Epithelial cell of prostate (primary cell): ENCODE measurements around the gene BTG3.
A peak's percentile ranks its signal among the peaks of the same experiment; 100 is the strongest.

Source experiments
- DNase-seq: peaks from one replicate; pipeline ENCODE4 v3.0.0-alpha.2; 2011; ENCODE audit warnings: low read depth, low spot score
- H3K27ac ChIP-seq: fragments of 450-650 bp; 2 replicates; pipeline ENCODE4 v1.5.1; 2017; ENCODE audit warnings: mild to moderate bottlenecking

BTG3 gene, protein sequence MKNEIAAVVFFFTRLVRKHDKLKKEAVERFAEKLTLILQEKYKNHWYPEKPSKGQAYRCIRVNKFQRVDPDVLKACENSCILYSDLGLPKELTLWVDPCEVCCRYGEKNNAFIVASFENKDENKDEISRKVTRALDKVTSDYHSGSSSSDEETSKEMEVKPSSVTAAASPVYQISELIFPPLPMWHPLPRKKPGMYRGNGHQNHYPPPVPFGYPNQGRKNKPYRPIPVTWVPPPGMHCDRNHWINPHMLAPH

DNA sequence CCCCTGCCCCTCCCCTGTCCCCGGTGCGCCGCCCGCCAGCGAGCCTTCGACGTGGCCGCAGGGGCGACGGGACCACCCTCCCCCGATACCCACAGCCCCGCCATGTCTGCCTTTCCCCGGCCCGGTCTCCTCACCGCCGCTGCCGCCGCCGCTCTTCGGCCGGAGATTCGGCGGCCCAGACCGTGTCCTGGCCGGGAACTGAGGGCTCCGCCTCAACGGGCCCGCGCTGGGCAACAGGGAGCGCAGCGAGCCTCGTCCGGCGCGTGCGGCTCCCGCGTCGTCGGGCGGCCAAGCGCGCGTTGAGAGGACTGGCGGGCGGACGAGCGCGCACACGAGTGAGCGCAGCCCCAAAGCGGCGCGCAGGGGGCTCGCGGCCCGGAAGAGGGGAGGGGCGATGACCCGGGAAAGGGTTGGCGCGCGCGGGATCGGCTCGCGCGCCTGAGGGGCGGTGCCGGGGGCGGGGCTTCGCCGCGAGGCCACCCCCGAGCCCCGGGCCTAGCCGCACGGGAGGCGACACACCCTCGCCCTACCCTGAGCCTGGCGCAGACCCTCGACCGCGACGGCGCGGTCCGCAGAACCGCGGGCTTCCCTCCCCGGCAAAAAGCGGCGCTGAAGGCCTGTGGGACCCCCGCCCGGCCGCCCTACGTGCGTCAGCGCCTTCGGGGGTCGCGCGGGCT, at the start of gene BTG3:
Gene BTG3 (minus strand): TSS at position 337 of the 677 bp plus-strand sequence. CDS start 3,757 bp downstream, outside the sequence.
- no peak for DNase-seq
- peak within 1 kb of the TSS; percentile 73 for H3K27ac ChIP-seq

DNA sequence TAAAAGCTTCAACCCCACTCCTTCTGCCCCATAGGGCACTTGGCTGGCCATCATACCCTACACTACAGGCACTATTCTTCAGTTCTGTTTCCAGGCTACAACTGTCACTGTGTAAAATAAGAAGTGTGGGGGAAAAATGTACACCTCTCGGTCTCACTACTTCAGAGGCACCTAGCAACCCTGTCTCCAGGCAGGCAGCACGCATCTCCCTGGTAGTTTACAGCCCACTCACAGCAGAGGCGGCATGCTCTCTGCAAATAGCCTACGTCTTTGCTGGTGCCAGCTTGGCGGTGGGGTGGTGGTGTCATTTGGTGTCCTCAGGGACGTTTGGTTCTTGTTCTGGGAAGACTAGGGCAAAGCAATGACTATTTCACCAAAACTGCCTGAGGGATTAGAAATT, 48.2 kb upstream of the BTG3 start:
- no peak for DNase-seq
- H3K27ac ChIP-seq: no peak overlapping the region

DNA sequence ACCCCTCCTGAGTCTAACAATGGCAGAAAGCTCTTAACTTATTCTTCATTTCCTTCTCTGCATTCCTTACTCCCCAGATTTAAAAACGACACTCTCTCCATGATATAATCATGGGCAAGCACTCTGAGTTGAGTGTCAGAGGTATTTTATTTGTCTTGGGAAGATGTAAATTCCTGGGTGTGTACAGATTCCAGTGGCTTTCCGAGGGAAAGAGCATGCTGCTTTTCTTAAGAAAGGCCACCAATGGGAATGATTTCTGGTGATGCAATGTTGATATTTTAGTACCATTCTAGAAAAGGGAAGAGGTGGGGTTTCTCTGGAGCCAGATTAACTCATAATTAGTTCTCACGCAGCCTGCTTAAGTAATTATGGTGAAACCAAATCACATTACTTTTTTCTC, 47.8 kb upstream of the BTG3 start:
- peak; percentile 37 for DNase-seq
- no peak overlapping the region for H3K27ac ChIP-seq

DNA sequence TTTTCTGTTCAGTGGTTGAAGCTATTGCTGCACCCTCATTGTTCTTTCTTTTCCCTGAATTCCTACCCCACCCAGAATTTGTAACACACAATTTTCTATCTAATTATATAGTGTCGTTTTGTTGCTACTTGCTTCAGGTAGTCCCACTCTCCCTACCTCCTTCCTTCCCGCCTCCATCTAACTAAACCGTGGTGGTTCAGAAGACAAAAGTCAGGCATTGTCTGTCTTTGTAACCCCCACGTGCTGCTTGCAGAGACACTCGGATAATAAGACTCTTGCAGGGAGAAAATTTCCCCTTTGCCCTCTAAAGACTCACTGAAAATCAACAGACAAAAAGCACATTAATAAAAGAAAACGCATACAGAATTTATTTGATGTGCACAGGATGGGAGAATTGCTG, 46.2 kb upstream of the BTG3 start:
- no peak overlapping the region for H3K27ac ChIP-seq
- no peak for DNase-seq

DNA sequence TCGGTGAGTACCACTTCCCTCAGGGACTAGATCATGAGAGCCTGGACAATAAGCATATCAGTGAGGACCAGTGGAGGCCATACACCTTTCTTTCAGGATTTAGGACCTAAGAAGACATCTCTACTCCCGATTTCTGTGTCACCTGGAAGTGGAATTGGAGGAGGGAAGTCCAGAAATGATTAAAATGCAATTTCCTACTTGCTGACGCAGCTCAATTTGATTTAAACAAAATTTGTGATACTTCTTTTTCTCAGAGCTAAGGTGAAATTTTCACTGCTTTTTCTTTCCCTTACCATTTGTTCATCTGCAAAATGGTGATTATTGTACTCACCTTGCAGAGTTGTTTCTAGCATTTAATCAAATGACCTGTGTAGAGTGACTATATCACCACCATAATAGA, 38.8 kb upstream of the BTG3 start:
- no peak overlapping the region for H3K27ac ChIP-seq
- DNase-seq: no peak

DNA sequence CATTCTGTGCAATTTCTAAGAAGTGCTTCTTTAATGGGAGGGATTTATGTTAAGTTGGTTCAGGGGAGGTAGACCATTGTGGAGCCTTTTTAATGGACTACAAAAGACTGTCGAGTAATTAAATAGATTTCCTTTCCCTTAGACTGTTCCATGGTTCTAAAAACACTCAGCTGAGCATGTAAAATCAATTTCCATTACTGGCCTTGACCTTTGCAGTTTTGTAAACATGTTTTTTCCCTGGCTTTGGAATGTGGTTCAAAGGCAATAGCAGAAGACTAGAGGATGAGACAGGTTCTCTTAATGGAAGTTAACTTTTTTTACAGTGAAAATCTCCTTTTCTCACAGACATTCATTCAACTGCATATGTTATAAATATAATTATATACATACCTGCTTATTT, 37.6 kb upstream of the BTG3 start:
- no peak for DNase-seq

DNA sequence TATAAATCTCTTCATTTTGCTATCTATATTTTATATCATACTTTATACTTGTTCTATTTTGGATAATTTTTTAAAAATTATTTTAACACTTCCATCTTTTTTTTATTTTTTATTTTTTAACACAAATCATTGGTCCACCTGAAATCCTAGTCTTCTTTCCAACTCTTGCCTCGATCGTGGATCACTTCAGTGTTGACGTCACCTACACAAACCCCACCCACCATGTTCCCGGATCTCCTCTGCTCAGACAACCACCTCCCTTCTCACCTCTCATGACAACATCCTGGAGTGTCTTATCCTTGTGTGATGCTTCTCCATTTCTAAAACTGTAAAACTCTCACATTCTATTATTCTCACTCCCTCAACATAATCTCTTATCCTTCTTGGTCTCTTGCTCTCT, 34.1 kb upstream of the BTG3 start:
- no peak overlapping the region for H3K27ac ChIP-seq
- no peak for DNase-seq

More for the DNA sequence above, 37.6 kb upstream of the BTG3 start:
- H3K27ac ChIP-seq: no peak overlapping the region

DNA sequence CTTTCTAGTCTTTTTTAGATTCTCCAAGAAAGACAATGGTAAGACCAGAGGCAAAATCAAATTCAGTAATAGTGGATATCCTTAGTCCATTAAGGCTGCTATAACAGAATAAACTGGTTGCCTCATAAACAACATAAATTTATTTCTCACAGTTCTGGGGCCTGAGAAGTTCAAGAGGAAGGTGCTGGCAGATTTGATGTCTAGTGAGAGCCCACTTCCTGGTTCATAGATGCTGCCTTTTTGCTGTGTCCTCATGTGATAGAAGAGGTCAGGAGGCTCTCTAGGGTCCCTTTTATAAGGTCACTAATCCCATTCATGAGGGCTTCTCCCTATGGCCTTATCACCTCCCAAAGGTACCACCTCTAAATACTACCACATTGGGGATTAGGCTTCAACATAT, 31.5 kb upstream of the BTG3 start:
- H3K27ac ChIP-seq: no peak overlapping the region
- DNase-seq: no peak

DNA sequence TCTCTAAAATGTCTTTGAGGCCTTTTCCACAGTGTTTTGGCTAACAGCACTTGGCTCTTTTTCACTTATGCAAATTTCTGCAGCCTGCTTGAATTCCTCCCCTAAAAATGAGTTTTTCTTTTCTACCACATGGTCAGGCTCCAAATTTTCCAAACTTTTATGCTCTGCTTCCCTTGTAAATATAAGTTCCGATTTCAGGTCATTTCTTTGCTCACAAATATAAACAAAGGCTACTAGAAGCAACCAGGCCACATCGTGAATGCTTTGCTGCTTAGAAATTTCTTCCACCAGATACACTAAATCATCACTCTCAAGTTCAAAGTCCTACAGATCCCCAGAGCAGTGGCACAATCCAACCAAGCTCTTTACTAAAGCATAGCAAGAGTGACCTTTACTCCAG, 28.1 kb upstream of the BTG3 start:
- DNase-seq: no peak
- H3K27ac ChIP-seq: no peak overlapping the region

DNA sequence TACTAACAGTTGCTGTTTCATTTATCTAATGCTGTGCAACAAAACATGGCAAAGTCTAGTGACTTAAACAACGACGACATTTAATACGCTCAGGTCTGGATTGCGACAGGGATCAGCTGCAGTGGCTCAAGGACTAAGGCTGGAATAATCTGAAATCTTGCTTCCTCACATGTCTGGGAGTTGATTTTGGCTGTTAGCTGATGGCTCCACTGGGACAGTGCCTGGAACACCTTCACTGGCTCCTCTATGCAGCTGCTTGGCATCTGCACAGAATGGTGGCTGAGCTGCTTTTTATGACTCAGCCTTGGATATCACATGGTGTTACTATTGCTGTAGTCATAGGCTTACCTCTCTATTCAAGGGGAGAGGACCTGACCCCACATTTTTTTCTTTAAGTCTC, 24.0 kb upstream of the BTG3 start:
- H3K27ac ChIP-seq: no peak overlapping the region

DNA sequence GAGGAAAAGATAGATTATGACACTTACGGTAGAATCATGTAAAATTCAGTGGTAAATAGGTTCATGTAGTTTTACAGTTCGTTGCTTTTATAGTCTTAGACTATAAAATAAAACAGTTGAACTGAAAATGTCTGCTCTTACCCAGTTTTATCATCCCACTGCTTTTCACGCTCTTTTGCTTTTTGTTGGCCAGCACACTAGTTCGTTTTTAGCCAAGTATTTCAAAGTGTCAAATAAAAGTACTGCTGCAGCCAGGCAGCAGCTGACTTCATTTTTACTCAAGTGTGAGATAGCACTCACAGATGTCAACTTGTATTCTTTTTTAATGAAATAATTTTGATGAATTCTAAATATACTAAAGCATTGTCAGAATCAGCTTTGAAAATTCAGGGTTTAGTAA, 18.5 kb upstream of the BTG3 start:
- no peak overlapping the region for H3K27ac ChIP-seq

More for the DNA sequence above, 24.0 kb upstream of the BTG3 start:
- no peak for DNase-seq

DNA sequence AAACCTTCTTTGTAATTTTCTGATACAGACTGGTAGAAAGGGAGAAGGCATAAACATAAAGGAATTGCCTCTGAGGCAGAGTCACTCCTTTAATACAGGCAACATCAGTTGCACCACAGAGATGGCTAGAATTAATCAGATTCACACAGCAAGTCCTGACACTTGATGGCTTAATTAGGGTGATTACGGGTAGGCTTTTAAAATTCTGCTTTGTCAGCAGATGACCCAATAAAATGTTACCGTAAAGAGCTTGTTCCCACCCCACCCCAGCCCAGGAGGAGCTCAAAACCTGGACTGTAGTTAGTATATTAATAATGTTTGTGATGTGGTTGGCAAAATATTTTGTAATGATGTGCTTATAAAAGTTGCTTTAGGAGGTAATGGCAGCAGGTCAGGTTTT, 9.3 kb upstream of the BTG3 start:
- H3K27ac ChIP-seq: no peak overlapping the region
- DNase-seq: no peak

More for the DNA sequence above, 18.5 kb upstream of the BTG3 start:
- DNase-seq: no peak

DNA sequence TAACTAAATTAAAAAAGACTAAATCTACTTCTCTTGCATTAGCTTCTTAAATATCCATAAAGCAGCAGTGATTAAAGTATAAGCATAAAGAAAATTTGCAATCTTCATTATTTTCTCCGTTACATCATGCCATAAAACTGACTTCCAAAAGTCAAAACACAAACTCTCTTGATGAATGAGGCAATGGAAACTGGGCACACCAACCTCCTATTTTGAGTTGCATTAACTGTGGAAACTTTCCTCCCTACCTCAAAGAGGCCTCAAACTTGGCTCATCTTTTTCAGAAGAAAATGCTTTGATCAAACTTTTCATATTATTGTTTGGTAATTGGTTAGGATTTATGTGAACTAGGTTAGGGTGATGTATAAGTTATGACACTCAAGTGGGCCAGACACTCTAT, 4.1 kb upstream of the BTG3 start:
- H3K27ac ChIP-seq: no peak overlapping the region
- DNase-seq: no peak

DNA sequence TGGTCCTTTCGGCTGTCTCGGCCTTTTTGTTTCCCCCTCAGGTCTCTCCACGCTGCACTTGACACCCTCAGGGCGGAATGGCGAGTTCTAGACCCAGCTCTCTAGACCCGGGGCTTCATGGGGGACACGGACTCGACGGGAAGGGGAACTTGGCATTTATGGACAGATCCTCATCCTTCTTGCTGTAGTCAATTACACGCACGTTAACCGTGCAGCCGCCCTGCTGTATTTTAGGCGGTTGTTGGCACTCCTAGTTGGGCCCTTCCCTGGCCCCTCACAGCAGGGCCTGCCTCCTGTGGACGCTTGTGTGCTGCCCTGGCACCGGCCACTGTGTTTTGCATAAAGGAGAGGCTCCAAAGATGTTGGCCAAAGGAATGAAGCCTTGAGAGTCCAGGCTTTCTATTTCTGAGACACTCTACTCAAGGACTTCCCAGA, 558 bp upstream of the BTG3 start:
- H3K27ac ChIP-seq: peak overlapping the region; percentile 73
- DNase-seq: no peak

DNA sequence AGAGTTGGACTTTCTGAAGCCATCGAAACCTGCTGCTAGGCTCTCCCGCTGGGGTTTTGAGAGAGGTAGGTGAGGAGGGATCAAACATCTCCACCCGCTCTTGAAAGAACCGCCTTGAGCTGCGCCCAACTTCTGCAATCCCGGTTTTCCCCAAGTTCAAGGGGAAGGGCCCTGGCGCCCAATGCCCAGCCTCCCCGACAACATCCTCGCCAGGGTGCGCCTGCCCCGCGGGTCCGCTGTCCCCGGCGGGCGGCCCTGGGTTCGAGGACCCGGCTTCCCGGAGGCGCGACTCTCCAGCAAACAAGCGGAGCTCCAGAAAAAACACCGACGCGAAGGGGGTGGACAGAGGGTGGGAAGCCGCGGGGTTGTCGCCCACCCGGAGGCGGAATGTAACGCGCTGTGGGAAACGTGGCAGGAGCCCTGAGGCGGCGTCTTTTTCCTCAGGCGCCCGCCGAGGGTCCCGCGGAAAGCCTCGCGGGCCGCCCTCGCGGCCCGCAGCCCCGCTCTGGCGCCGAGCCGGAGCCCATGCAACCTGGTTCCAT, 607 bp downstream of the BTG3 start:
- DNase-seq: peak; percentile 22
- peak overlapping the region; percentile 73 for H3K27ac ChIP-seq

DNA sequence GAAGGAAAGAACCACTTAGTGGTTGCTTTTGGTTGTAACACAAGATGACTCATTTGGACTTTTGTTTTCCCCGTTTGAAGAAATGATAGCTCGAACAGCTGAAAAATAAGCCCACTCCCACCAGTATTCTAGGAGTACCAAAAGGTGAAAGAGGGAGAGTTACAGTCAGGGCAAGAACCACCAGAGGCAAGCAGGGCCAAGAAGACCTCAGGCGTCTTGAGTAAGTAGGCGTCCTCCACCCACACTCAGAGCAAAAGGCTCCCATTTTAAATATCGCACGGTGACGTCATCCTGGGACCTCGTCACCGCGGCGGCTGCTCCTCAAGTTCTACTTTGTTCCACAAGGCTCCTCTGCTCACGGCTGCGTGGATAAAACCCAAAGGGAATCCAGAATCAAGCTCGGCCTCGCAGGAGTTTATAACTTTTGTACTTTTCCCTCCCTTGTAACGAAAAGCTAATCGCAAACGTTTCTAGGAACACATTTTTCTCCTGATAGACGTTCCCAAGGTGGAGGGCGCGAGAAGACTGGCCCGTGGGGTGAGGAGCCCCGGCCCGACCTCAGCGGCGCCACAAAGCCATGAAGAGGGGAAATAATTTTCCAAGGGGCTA, 1.2 kb downstream of the BTG3 start:
- DNase-seq: peak; percentile 61
- peak overlapping the region; percentile 73 for H3K27ac ChIP-seq

DNA sequence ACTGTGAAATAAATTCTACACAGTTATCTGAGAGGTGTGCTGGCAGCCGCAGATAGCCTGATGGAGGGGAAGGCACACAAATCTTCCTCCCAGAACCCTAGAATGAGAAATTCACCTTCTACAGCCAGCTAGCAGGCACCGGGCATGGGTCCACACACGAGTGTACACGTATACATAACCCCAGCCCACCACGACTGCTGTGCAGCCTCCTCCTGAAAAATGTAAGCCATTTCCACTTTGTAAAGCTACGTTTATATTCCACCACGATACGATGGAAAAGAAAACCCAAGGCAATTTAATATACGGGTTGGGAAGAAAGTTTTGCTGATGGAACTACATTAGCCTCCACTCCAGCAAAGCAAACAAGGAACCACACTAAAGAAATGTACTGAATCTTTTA, 1.8 kb downstream of the BTG3 start:
- DNase-seq: no peak
- peak overlapping the region; percentile 73 for H3K27ac ChIP-seq

DNA sequence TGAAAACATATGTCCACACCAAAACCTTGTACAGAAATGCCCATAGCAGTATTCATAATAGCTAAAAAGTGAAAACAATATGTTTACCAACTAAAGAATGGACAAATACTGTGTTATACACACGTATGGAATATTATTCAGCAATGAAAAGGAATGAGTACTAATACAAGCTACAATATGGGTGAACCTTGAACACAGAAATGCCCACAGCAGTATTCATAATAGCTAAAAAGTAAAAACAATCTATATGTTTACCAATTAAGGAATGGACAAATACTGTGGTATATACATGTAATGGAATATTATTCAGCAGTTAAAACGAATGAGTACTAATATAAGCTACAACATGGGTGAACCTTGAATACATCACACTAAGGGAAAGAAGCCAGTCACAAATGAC, 3.0 kb downstream of the BTG3 start:
- H3K27ac ChIP-seq: no peak overlapping the region
- DNase-seq: no peak

DNA sequence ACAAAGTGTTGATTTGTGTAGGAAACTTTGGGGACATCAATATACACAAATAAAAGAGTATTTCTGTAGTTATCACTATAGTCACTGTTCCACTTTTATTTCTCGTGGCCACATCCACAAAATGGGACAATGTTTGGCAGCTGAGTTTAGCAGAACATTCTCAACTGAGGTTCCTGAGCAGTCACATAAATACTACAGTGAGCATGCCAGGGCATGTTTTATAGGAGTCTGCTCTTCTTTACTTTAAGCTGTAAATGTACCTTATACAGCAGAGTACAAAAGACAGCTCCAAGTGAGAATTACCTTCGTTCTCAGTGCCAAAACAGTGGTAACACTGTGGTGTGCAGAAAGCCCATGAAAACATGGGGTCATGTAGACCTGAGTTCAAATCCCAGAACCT, 5.0 kb downstream of the BTG3 start:
- peak overlapping the region; percentile 82 for H3K27ac ChIP-seq
- DNase-seq: peak; percentile 44

DNA sequence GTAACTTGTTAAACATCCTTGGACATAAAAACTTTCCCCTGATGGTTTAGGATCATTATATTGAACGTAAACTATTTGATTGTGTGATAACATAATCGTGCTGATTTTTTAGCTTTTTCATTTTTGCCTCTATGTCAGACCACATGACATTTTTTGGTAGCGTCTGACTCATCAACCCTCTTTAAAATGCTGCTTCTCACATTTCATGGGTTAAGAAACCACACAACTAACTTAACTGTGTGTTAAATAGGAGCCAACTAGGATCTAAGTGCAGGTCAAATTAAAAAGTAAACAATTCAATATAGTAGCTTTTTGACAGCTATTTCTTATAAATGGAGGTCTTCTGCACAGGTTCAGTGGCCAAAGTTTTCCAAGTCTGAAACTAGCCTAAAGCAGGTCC, 9.8 kb downstream of the BTG3 start:
- no peak for DNase-seq
- no peak overlapping the region for H3K27ac ChIP-seq

DNA sequence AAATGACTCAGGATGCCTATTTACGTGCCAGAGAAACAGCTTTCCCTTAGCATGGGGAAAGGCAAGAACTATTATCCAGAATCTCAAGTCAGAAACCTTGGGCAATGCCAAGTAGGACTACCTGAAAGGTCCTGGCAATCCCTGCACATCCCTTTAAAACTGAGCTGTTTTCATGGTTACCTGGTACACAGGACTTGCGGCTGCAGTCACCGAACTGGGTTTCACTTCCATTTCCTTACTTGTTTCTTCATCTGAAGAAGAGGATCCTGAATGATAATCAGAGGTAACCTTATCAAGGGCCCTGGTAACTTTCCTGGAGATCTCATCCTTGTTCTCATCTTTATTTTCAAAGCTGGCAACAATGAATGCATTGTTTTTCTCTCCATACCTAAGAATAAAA, 14.3 kb downstream of the BTG3 start:
- no peak for DNase-seq

More for the DNA sequence above, 14.3 kb downstream of the BTG3 start:
- no peak overlapping the region for H3K27ac ChIP-seq
